HG03575 (cell line): ENCODE data around the gene IRX4.
"Not testable (repeated sequence)": the region's sequence is repeated elsewhere in the genome, so short reads cannot be mapped to it uniquely, and the experiment has no call there.

ENCODE experiments used
- ATAC-seq: cut with Tn5 transposase; IDR thresholded peaks from one replicate; pipeline ENCODE4 v1.9.1; 2021; ENCODE audit not compliant: unreplicated experiment, insufficient number of reproducible peaks, low FRiP score; ENCODE audit errors: extremely low read depth

The IRX4 gene

DNA sequence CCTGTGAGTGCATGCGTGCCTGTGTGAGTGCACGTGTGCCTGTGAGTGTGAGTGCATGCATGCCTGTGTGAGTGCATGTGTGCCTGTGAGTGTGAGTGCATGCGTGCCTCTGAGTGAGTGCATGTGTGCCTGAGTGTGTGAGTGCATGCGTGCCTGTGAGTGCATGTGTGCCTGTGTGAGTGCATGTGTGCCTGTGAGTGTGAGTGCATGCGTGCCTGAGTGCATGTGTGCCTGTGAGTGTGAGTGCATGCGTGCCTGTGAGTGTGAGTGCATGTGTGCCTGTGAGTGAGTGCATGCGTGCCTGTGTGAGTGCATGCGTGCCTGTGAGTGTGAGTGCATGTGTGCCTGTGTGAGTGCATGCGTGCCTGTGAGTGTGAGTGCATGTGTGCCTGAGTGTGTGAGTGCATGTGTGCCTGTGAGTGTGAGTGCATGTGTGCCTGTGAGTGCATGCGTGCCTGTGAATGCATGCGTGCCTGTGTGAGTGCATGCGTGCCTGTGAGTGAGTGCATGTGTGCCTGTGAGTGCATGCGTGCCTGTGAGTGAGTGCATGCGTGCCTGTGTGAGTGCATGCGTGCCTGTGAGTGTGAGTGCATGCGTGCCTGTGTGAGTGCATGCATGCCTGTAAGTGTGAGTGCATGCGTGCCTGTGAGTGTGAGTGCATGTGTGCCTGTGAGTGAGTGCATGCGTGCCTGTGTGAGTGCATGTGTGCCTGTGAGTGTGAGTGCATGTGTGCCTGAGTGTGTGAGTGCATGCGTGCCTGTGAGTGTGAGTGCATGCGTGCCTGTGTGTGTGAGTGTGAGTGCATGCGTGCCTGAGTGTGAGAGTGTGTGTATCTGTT is 12.1 kb downstream of the IRX4 start:
- ATAC-seq, result not testable (repeated sequence)

GRCh38 chr5:1868886-1869475 is 13.7 kb downstream of the IRX4 start:
- ATAC-seq, result no peak

- no peak for ATAC-seq
These were observed 14.9 kb downstream of the IRX4 start for GRCh38 chr5:1867815-1868143.

DNA sequence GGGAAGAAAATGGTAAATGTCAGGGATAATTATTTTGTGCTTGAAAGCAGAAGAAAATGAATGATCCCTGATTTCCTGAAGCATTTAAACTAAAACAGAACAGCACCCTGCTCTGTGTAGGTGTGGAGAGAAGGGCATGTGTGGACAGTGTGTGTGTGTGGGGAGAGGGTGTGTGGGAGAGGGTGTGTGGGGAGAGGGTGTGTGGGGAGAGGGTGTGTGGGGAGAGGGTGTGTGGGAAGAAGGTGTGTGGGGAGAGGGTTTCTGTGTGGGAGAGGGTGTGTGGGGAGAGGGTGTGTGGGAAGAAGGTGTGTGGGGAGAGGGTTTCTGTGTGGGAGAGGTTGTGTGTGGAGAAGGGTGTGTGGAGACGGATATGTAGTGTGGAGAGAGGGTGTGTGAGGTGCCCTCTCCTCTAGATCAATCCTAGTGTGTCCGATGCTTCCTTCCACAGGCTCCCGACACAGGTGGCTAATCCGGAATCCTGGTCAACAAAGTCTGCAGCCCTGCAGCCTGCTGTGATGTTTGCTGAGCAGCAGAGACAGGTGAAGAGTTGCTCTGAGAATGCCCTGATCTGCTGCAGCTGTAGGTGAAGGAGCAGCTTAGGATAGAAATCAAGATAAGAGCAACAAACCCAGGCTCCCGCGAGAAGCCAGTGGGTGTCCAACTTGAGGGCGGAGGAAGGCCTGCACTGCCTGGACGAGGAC is 15.5 kb downstream of the IRX4 start:
- ATAC-seq, result no peak

GRCh38 chr5:1865948-1866347 is 16.8 kb downstream of the IRX4 start:
- ATAC-seq, result no peak

- ATAC-seq, result no peak
These were observed 17.2 kb downstream of the IRX4 start for GRCh38 chr5:1865486-1865885.

GRCh38 chr5:1864896-1865440 is 17.8 kb downstream of the IRX4 start:
- no peak for ATAC-seq

- no peak for ATAC-seq
These were observed 21.8 kb downstream of the IRX4 start for GRCh38 chr5:1860949-1861348.

DNA sequence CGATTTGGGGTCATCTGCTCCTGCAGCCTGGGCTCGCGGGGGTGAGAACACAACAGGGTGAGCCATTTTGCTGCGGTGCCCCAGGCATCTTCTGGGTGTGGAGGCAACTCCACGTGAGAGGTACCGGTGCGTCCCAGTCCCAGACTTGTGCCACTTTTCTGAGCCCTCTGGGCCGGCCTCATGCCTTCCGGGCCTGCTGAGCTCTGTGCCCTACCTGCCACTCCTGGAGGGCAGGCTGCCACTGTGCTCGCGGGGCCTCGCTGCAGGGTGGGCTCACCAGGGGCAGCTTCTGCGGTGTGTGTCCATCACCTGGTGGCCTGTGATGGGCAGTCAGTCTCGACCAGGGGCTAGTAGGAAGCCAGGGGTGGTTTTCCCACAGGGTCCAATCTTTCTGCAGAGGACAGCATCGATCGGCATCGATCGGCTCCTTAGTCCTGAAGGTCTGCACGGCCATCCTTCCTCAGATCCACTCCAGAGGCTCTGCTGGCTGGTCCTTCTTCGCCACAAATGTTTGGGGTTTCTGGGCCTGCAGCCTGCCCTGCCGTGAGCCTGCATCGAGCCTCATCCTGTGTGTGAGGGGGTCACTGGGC is 22.6 kb downstream of the IRX4 start:
- no peak for ATAC-seq

DNA sequence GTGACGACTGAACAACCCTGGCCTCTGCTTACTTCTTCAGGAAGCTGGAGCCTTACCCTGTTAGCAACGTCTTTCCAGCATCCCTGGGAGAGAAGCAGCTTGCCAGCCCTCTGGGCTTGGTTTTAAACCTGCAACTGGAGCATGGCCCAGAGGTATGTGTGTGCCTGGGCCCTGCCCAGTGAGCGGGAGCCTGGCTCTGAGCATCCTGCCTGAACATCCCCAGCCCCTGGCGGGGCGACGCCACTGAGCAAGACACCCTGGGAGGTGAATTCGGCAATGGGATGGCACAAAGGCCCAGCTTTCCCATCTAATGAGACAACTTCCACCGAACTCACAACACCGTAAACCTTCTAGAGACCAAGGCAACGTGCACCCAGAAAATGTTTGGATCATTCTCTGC is 23.6 kb downstream of the IRX4 start:
- no peak for ATAC-seq

GRCh38 chr5:1858436-1858835 is 24.3 kb downstream of the IRX4 start:
- ATAC-seq, result no peak

DNA sequence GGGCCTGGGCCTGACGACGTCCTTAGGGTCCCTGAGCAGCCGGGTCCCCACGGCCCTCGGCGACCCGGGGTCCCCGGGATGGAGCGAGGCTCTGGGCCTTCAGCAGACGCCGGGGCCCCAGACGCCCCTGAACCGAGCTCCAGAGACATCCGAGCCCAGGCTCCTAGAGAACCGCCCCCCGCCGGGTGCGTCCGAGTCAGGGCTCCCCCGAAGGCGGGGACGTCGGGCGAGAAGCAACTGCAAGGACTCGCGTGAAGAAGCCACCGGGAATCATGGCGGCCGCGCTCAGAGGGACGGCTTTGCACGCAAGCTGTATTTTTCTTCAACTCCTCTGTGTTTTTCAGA is 25.5 kb downstream of the IRX4 start:
- no peak for ATAC-seq

DNA sequence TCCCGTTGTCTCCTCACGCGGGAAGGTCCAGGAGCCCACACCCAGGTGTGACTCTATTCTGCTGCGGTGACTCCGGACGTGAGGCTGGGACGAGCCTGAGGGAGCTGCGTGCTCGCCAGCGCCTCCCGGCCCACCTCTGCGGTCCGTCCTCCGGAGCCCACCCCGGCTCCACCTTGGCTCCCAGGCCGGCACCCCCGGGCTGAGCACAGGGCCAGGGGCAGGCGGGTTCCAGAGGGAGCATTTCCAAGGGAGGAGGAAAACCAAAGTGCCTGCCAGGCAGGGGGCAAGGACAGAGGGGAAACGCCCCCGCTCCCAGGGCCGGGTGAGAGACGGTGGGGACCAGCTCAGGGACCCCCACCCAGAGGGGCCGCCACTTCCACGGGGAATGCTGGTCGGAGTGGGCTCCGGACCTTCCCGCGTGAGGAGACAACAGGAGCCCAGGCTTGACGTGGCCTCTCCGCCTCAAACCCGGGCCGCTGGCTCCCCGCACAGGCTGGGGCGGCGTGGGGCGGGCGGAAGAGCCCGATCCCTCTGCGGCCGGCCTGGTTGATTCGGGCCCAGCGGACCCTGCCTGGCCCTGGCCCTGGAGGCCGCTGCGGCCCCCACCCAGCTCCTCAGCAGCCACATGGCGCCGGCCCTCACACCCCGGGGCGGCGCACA is 26.0 kb downstream of the IRX4 start:
- ATAC-seq, result no peak

- no peak for ATAC-seq
These were observed 27.1 kb downstream of the IRX4 start for GRCh38 chr5:1855596-1855995.

GRCh38 chr5:1855075-1855474 is 27.6 kb downstream of the IRX4 start:
- no peak for ATAC-seq

DNA sequence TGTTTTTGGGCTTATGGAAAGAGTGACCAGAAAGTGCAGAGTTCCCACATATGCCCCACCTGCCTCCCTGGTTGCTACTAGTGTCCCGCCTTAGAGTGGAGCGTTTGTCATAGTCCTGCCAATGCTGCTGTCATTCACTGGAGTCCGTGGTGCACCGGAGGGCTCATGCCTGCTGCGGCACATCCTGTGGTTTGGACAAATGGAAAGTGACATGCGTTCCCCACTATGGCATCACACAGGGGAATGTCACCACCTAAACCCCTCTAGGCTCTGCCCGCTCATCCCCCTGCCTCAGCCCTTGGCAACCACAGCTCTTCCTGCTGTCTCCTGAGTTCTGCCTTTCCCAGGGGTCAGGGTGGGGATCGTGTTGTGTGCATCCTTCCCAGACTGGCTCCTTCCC is 29.2 kb downstream of the IRX4 start:
- no peak for ATAC-seq

DNA sequence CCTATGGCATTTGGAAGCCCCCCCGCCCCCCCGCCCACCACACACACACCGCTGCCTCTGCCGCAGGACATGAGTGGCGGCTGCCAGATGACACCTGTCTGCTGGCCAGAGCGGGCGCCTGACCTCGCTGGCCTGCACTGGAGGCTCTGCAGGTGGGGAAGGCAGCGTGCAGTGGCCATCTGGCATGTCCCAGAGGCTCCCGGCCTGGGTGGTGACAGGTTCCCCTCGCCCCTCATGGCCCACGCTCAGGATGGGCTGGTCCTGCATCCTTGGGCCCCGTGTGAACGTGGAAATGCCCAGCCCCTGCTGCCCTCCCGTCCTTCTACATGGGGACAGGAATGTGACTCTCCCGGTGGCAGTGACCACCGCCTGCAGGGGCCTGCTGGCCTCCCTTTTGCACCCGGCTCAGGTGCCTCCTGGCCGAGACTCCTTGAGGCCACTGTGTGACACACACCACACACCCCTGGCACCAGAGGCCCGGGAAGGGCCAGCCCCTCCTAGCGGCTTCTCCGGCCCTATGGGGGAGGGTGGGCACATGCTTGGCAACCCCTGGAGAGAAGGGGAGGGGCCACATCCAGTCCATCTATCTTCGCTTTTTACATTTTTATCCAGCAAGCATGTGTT is 30.3 kb downstream of the IRX4 start:
- ATAC-seq, result no peak

GRCh38 chr5:1851290-1851934 is 31.3 kb downstream of the IRX4 start:
- no peak for ATAC-seq
